H1 (cell line): ENCODE data around the gene ACRBP. TPM values are rescaled to one million over a fixed set of nuclear protein-coding genes. Genes with fewer than 3 reads are reported as not detected.

Source experiments
- CTCF ChIA-PET: fragments of 300-600 bp; sonication (Branson Sonifier 250); formaldehyde crosslinking; loops from one replicate; lab custom pipeline; 2021; ENCODE audit not compliant: partially characterized antibody; lab: Charles Lee
- POLR2A ChIA-PET: fragments of 300-600 bp; sonication (Branson Sonifier 250); formaldehyde crosslinking; loops from one replicate; lab custom pipeline; 2021; ENCODE audit warnings: inconsistent platforms; ENCODE audit not compliant: partially characterized antibody; lab: Charles Lee
- DNase-seq, 2 experiments: peaks; one replicate each; pipeline versions ENCODE4 v3.0.0 to v3.0.0-alpha.2; 2010 to 2022; ENCODE audit warnings: low spot score in 2 of 2, low read depth in 1 of 2, mixed read lengths in 1 of 2
- FAIRE-seq: peaks from 2 replicates; lab custom pipeline; 2011; peaks lifted over from hg19 to GRCh38; lab: Jason Lieb, UNC
- H2AFZ ChIP-seq: 2 replicates; pipeline ENCODE4 v1.8.1; 2012; ENCODE audit warnings: low read length, inconsistent platforms
- H2AK5ac ChIP-seq: 2 replicates; pipeline ENCODE4 v1.6.1; 2013; ENCODE audit warnings: low read depth, low read length
- H2BK120ac ChIP-seq: replicated peaks from 2 replicates; pipeline ENCODE3; 2013; ENCODE audit warnings: low read depth, low read length, inconsistent platforms
- H2BK12ac ChIP-seq: 2 replicates; pipeline ENCODE4 v1.6.1; 2013; ENCODE audit warnings: low read depth, low read length
- H2BK15ac ChIP-seq: 2 replicates; pipeline ENCODE4 v1.6.1; 2013; ENCODE audit warnings: low read length
- H2BK20ac ChIP-seq: 2 replicates; pipeline ENCODE4 v1.6.1; 2013; ENCODE audit warnings: low read length
- H2BK5ac ChIP-seq: 2 replicates; pipeline ENCODE4 v1.6.1; 2013; ENCODE audit warnings: low read depth, low read length
- H3K14ac ChIP-seq: 2 replicates; pipeline ENCODE4 v1.6.1; 2013; ENCODE audit warnings: inconsistent platforms; ENCODE audit not compliant: insufficient read length
- H3K18ac ChIP-seq: 2 replicates; pipeline ENCODE4 v1.6.1; 2013; ENCODE audit warnings: low read length; ENCODE audit errors: extremely low read depth
- H3K23ac ChIP-seq: 2 replicates; pipeline ENCODE4 v1.6.1; 2013; ENCODE audit warnings: inconsistent platforms; ENCODE audit not compliant: insufficient read length
- H3K23me2 ChIP-seq: 2 replicates; pipeline ENCODE4 v1.6.1; 2013; ENCODE audit warnings: low read depth, low read length
- H3K27ac ChIP-seq: 2 replicates; pipeline ENCODE4 v1.6.1; 2011; ENCODE audit warnings: low read depth, low read length, inconsistent platforms
- H3K27me3 ChIP-seq, 4 experiments: replicated peaks in 1 of 4; 1 replicate in 1 of 4; 2 replicates in 3 of 4; pipeline versions ENCODE4 v1.6.1 to v1.8.1; 2011 to 2013; ENCODE audit warnings: low read length in 3 of 4, mild to moderate bottlenecking in 3 of 4, inconsistent platforms in 2 of 4, mixed read lengths in 2 of 4, moderate library complexity in 1 of 4; ENCODE audit not compliant: control insufficient read depth in 3 of 4, insufficient read depth in 3 of 4; ENCODE audit errors: extremely low read depth in 1 of 4
- H3K36me3 ChIP-seq, 4 experiments: 2 replicates each; pipeline versions ENCODE4 v1.6.1 to v1.8.1; 2011 to 2013; ENCODE audit warnings: mild to moderate bottlenecking in 4 of 4, low read length in 3 of 4, moderate library complexity in 2 of 4, control low read depth in 1 of 4, inconsistent platforms in 1 of 4; ENCODE audit not compliant: insufficient read depth in 4 of 4, control insufficient read depth in 2 of 4
- H3K4ac ChIP-seq: replicated peaks from 2 replicates; pipeline ENCODE3; 2013; ENCODE audit warnings: low read length, low read depth, mixed read lengths, inconsistent platforms; ENCODE audit not compliant: insufficient read length
- H3K4me1 ChIP-seq, 4 experiments: replicated peaks in 1 of 4; 1 replicate in 1 of 4; 2 replicates in 3 of 4; pipeline versions ENCODE4 v1.6.1 to v1.8.1; 2011 to 2013; ENCODE audit warnings: low read length in 3 of 4, inconsistent platforms in 2 of 4, mixed read lengths in 1 of 4; ENCODE audit not compliant: insufficient read depth in 4 of 4, control insufficient read depth in 3 of 4
- H3K4me2 ChIP-seq, 2 experiments: 2 replicates each; pipeline versions ENCODE4 v1.6.1 to v1.8.1; 2011 to 2013; ENCODE audit warnings: low read depth in 2 of 2, low read length in 2 of 2, control low read depth in 1 of 2, inconsistent platforms in 1 of 2, mild to moderate bottlenecking in 1 of 2; ENCODE audit not compliant: insufficient read depth in 1 of 2
- H3K4me3 ChIP-seq, 4 experiments: fragments of 200-600, 300-600 bp in 1 of 4; sonication (generic), shearing (Covaris generic), sonication (Bioruptor Twin) in 1 of 4; 2 replicates each; pipeline versions ENCODE4 v1.5.1 to v1.8.1; 2011 to 2016; ENCODE audit warnings: low read length in 4 of 4, low read depth in 3 of 4, control low read depth in 2 of 4, inconsistent platforms in 2 of 4, mild to moderate bottlenecking in 2 of 4, mixed read lengths in 1 of 4, moderate library complexity in 1 of 4; ENCODE audit not compliant: insufficient read depth in 2 of 4; ENCODE audit errors: extremely low read depth in 1 of 4
- H3K56ac ChIP-seq: replicated peaks from 2 replicates; pipeline ENCODE3; 2013; ENCODE audit warnings: low read depth, mild to moderate bottlenecking, mixed read lengths, low read length, inconsistent platforms; ENCODE audit not compliant: insufficient read length
- H3K79me1 ChIP-seq: 2 replicates; pipeline ENCODE4 v1.6.1; 2013; ENCODE audit warnings: low read depth, low read length, control low read depth
- H3K79me2 ChIP-seq, 2 experiments: 2 replicates each; pipeline versions ENCODE4 v1.6.1 to v1.8.1; 2012 to 2013; ENCODE audit warnings: low read length in 2 of 2, mild to moderate bottlenecking in 2 of 2, inconsistent platforms in 1 of 2; ENCODE audit not compliant: insufficient read depth in 2 of 2, control insufficient read depth in 1 of 2
- H3K9ac ChIP-seq, 4 experiments: replicated peaks in 1 of 4; 1 replicate in 1 of 4; 2 replicates in 3 of 4; pipeline versions ENCODE4 v1.6.1 to v1.8.1; 2011 to 2013; ENCODE audit warnings: low read depth in 3 of 4, low read length in 3 of 4, control low read depth in 2 of 4, mild to moderate bottlenecking in 2 of 4, moderate library complexity in 2 of 4, inconsistent platforms in 1 of 4; ENCODE audit errors: extremely low read depth in 1 of 4
- H3K9me3 ChIP-seq, 2 experiments: 2 replicates each; pipeline versions ENCODE4 v1.6.1 to v1.8.1; 2012 to 2013; ENCODE audit warnings: mild to moderate bottlenecking in 2 of 2, moderate library complexity in 2 of 2, control low read depth in 1 of 2, inconsistent platforms in 1 of 2, low read depth in 1 of 2, low read length in 1 of 2, mixed read lengths in 1 of 2; ENCODE audit not compliant: insufficient read depth in 2 of 2
- H4K20me1 ChIP-seq, 2 experiments: replicated peaks in 1 of 2; 2 replicates each; pipeline versions ENCODE3 to v1.8.1; 2011 to 2013; ENCODE audit warnings: inconsistent platforms in 2 of 2, low read length in 2 of 2, mild to moderate bottlenecking in 1 of 2; ENCODE audit not compliant: insufficient read depth in 2 of 2, control insufficient read depth in 1 of 2
- H4K5ac ChIP-seq: 2 replicates; pipeline ENCODE4 v1.6.1; 2013; ENCODE audit warnings: low read length, low read depth, mixed read lengths, inconsistent platforms; ENCODE audit not compliant: insufficient read length
- H4K8ac ChIP-seq: 2 replicates; pipeline ENCODE4 v1.8.0; 2013; ENCODE audit warnings: mild to moderate bottlenecking, moderate library complexity, low read length, inconsistent platforms; ENCODE audit not compliant: insufficient read depth; ENCODE audit errors: extremely low read depth
- H4K91ac ChIP-seq: replicated peaks from 2 replicates; pipeline ENCODE3; 2013; ENCODE audit warnings: low read length, mixed read lengths, inconsistent platforms; ENCODE audit not compliant: insufficient read length
- ATF2 ChIP-seq: IDR thresholded peaks from 2 replicates; pipeline ENCODE4 v1.6.1; 2012; ENCODE audit warnings: low read length, inconsistent platforms
- BACH1 ChIP-seq: IDR thresholded peaks from 2 replicates; pipeline ENCODE4 v1.6.1; 2012; ENCODE audit warnings: low read length, improper control_type of control experiment
- BCL11A ChIP-seq, 2 experiments: IDR thresholded peaks; one replicate each; pipeline ENCODE4 v1.6.1; 2011; ENCODE audit warnings: low read depth in 2 of 2, low read length in 2 of 2, mild to moderate bottlenecking in 2 of 2
- CEBPB ChIP-seq: IDR thresholded peaks from 2 replicates; pipeline ENCODE4 v1.6.1; 2012; ENCODE audit warnings: low read depth, low read length
- CHD2 ChIP-seq: IDR thresholded peaks from 2 replicates; pipeline ENCODE4 v1.6.1; 2012; ENCODE audit warnings: low read length, improper control_type of control experiment
- EZH2 ChIP-seq: fragments of 200-600 bp; sonication (generic); IDR thresholded peaks from 2 replicates; pipeline ENCODE4 v1.7.1; 2012; ENCODE audit warnings: low read depth, mild to moderate bottlenecking, moderate library complexity, low read length, inconsistent platforms; ENCODE audit not compliant: severe bottlenecking
- FOSL1 ChIP-seq: IDR thresholded peaks from 2 replicates; pipeline ENCODE4 v1.6.1; 2011; ENCODE audit warnings: mild to moderate bottlenecking, low read depth, low read length, moderate library complexity; ENCODE audit not compliant: insufficient read depth
- KDM1A ChIP-seq: fragments of 200-600, 300-600 bp; sonication (generic); IDR thresholded peaks from 2 replicates; pipeline ENCODE4 v1.7.1; 2016; ENCODE audit warnings: mild to moderate bottlenecking, low read length, borderline replicate concordance
- MAFK ChIP-seq: IDR thresholded peaks from 2 replicates; pipeline ENCODE4 v1.6.1; 2012; ENCODE audit warnings: low read depth, mild to moderate bottlenecking, improper control_type of control experiment, low read length
- NRF1 ChIP-seq: IDR thresholded peaks from 2 replicates; pipeline ENCODE4 v1.6.1; 2011; ENCODE audit warnings: mild to moderate bottlenecking, low read depth, low read length, improper control_type of control experiment
- RBBP5 ChIP-seq: IDR thresholded peaks from 2 replicates; pipeline ENCODE4 v1.7.1; 2012; ENCODE audit warnings: low read depth, mild to moderate bottlenecking, inconsistent platforms, low read length, moderate library complexity, borderline replicate concordance
- SIRT6 ChIP-seq: IDR thresholded peaks from one replicate; pipeline ENCODE4 v1.7.1; 2012; ENCODE audit warnings: low read length, inconsistent platforms
- SIX5 ChIP-seq: IDR thresholded peaks from 2 replicates; pipeline ENCODE4 v1.6.1; 2011; ENCODE audit warnings: mild to moderate bottlenecking, low read depth, low read length
- SRF ChIP-seq: IDR thresholded peaks from 2 replicates; pipeline ENCODE4 v1.6.1; 2011; ENCODE audit warnings: mild to moderate bottlenecking, low read depth, low read length, moderate library complexity
- WGBS, 2 experiments: shearing (Covaris generic) in 1 of 2; methylation state at CpG; one replicate each; pipeline versions ENCODE4 v1.1.6 to v1.1.7; 2013 to 2015; ENCODE audit warnings: low lambda C conversion rate in 2 of 2, mixed read lengths in 2 of 2, inconsistent platforms in 1 of 2, low coverage in 1 of 2, missing lambda C conversion rate in 1 of 2; ENCODE audit not compliant: insufficient replicate concordance in 2 of 2, insufficient coverage in 1 of 2, insufficient read length in 1 of 2; ENCODE audit errors: extremely low coverage in 1 of 2, missing lambda C conversion rate in 1 of 2; 5-methylcytosine and 5-hydroxymethylcytosine counted together
- polyA plus RNA-seq, 7 experiments: library from polyadenylated mRNA; depleted of rRNA in 3 of 7; stranded (reverse) in 5 of 7; unstranded in 2 of 7; fragments of >200 nt in 5 of 7; fragments of 200-250 nt in 2 of 7; gene quantifications; 1 replicate in 5 of 7; 2 replicates in 1 of 7; 4 replicates in 1 of 7; pipeline versions ENCODE4 v1.2.1 to v1.2.3, GENCODE V29; 2011 to 2013; ENCODE audit warnings: missing spikeins in 2 of 7, mixed read lengths in 2 of 7
- total RNA-seq: library from RNA; stranded (reverse); fragmentation: NEBNext Ultra II Directional; extraction: Animal tissue kit (Norgen Biotek cat#: 25700); gene quantifications from 2 replicates; pipeline ENCODE4 v1.2.1, GENCODE V29; 2021

Gene ACRBP
- total and polyA plus RNA-seq, 2 of the 8 experiments (the other 6 are each of a cell fraction or from before 2014, with no cell fraction given) = 0.80 to 5.2 TPM

- Histone ChIP-seq H3K9ac (no peak overlapping the region), H3K14ac (no peak overlapping the region), H2BK120ac (no peak overlapping the region), H4K91ac (no peak overlapping the region), H2AFZ (no peak overlapping the region), H3K4ac (no peak overlapping the region), H3K79me2 (no peaks in the 10 kb centered on the region; a peak in 1 of 4 replicates), H3K27me3 (no peaks in the 10 kb centered on the region), H3K79me1 (no peaks in the 10 kb centered on the region), H3K4me1 (no peaks in the 10 kb centered on the region), H3K36me3 (peaks cover 4 to 35% (median 21%) of the 10 kb centered on the region in 4 experiments; a peak in 6 of 8 replicates), H3K23me2 (no peaks in the 10 kb centered on the region), H3K56ac (no peak overlapping the region), H3K27ac (no peak overlapping the region), H4K8ac (no peak overlapping the region), H3K23ac (no peak overlapping the region), H3K4me2 (no peak overlapping the region), H3K18ac (no peak overlapping the region), H3K9me3 (no peaks in the 10 kb centered on the region), H2BK12ac (no peak overlapping the region), H3K4me3 (no peak overlapping the region), H2BK5ac (no peak overlapping the region), H2BK15ac (no peak overlapping the region), H4K5ac (no peak overlapping the region), H2BK20ac (no peak overlapping the region), H4K20me1 (no peaks in the 10 kb centered on the region), H2AK5ac (no peak overlapping the region)
- no peak for FAIRE-seq
- 100% methylated on average over 1 of the region's 1 CpG; no CpG with 5 or more reads in 1 of the 2 experiments for whole genome bisulfite sequencing, 2 experiments
- POLR2A ChIA-PET = interaction anchor here (1.4 kb wide), 3 partner anchors 8 to 216 kb away, joined by 4 to 7 read pairs (median 6); no protein-coding TSS in a partner anchor
- DNase-seq = no peak
- CTCF ChIA-PET = interaction anchor here (0.6 to 2.3 kb wide), 11 partner anchors 8 to 59 kb away, joined by 3 to 12 read pairs (median 6); partner anchors contain the start of gene LPAR5
- TF ChIP-seq SIRT6 (no peak), ATF2 (no peak), EZH2 (no peak), CEBPB (no peak), KDM1A (no peak), SIX5 (no peak), NRF1 (no peak), MAFK (no peak), SRF (no peak), CHD2 (no peak), RBBP5 (no peak), FOSL1 (no peak), BACH1 (no peak), BCL11A (IDR thresholded peaks at IDR 0.05; ENCODE audit: low read depth in 2 of 2, low read length in 2 of 2) (no peak)
Observed at GRCh38 chr12:6653342-6653741, 6.1 kb upstream of the ACRBP start.
